ENCODE results near the gene SCMH1. TPM values are rescaled to one million over a fixed set of nuclear protein-coding genes. Genes with fewer than 3 reads are reported as not detected.
A peak's percentile ranks its signal among the peaks of the same experiment; 100 is the strongest.

SCMH1 gene
- total RNA-seq, 1 experiment from 2014 or later = 42.7 TPM

DNA sequence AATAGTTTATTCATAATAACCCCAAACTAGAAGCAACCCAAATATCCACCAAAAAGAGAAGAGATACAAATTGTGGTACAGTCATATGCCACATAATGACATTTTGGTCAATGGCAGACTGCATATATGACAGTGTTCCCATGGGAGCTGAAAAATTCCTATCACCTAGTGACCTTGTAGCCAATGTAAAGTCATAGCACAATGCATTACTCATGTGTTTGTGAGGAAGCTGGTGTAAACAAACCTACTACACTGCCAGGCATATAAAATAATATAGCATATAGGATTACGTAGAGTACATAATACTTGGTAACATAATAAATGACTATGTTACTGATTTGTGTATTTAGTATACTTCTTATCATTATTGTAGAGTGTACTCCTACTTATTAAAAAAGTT, 191.1 kb downstream of the SCMH1 start:
- ATAC-seq (peak; percentile 48), DNase-seq (ENCODE audit: low read depth, low spot score) (no peak)
- Histone ChIP-seq H3K4me1 (ENCODE audit: control insufficient read depth, insufficient read depth, low read length) (no peaks in the 10 kb centered on the region), H3K4me3 (ENCODE audit: low read depth in 2 of 2, low read length in 2 of 2) (no peak overlapping the region), H3K9me3 (ENCODE audit: control insufficient read depth, insufficient read depth, low read depth, low read length) (no peaks in the 10 kb centered on the region), H3K27ac (ENCODE audit: low read length) (no peak overlapping the region), H3K27me3 (ENCODE audit: control insufficient read depth, insufficient read depth, low read length) (no peaks in the 10 kb centered on the region), H3K36me3 (ENCODE audit: control insufficient read depth, insufficient read depth, low read length) (no peaks in the 10 kb centered on the region; the same call in 1 of the 2 replicates)
- TF ChIP-seq, protein P1, sequence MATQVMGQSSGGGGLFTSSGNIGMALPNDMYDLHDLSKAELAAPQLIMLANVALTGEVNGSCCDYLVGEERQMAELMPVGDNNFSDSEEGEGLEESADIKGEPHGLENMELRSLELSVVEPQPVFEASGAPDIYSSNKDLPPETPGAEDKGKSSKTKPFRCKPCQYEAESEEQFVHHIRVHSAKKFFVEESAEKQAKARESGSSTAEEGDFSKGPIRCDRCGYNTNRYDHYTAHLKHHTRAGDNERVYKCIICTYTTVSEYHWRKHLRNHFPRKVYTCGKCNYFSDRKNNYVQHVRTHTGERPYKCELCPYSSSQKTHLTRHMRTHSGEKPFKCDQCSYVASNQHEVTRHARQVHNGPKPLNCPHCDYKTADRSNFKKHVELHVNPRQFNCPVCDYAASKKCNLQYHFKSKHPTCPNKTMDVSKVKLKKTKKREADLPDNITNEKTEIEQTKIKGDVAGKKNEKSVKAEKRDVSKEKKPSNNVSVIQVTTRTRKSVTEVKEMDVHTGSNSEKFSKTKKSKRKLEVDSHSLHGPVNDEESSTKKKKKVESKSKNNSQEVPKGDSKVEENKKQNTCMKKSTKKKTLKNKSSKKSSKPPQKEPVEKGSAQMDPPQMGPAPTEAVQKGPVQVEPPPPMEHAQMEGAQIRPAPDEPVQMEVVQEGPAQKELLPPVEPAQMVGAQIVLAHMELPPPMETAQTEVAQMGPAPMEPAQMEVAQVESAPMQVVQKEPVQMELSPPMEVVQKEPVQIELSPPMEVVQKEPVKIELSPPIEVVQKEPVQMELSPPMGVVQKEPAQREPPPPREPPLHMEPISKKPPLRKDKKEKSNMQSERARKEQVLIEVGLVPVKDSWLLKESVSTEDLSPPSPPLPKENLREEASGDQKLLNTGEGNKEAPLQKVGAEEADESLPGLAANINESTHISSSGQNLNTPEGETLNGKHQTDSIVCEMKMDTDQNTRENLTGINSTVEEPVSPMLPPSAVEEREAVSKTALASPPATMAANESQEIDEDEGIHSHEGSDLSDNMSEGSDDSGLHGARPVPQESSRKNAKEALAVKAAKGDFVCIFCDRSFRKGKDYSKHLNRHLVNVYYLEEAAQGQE (IDR thresholded peaks at IDR 0.05; ENCODE audit: insufficient read depth in 1 of 2, low read depth in 2 of 2, low read length in 1 of 2) = no peak
- TF ChIP-seq SIN3A (IDR thresholded peaks at IDR 0.05; ENCODE audit: borderline replicate concordance, insufficient read depth, low read depth, low read length) (no peak), TCF7L2 (IDR thresholded peaks at IDR 0.05; ENCODE audit: low read depth, low read length) (no peak), POLR2AphosphoS5 (IDR thresholded peaks at IDR 0.05; ENCODE audit: low read depth, low read length) (no peak)
- TF ChIP-seq, protein P2, sequence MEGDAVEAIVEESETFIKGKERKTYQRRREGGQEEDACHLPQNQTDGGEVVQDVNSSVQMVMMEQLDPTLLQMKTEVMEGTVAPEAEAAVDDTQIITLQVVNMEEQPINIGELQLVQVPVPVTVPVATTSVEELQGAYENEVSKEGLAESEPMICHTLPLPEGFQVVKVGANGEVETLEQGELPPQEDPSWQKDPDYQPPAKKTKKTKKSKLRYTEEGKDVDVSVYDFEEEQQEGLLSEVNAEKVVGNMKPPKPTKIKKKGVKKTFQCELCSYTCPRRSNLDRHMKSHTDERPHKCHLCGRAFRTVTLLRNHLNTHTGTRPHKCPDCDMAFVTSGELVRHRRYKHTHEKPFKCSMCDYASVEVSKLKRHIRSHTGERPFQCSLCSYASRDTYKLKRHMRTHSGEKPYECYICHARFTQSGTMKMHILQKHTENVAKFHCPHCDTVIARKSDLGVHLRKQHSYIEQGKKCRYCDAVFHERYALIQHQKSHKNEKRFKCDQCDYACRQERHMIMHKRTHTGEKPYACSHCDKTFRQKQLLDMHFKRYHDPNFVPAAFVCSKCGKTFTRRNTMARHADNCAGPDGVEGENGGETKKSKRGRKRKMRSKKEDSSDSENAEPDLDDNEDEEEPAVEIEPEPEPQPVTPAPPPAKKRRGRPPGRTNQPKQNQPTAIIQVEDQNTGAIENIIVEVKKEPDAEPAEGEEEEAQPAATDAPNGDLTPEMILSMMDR (IDR thresholded peaks at IDR 0.05) = no peak
- intact Hi-C loops (cut with micrococcal nuclease; ENCODE audit: unreplicated experiment) = no loop called here
- POLR2A ChIA-PET = no interaction called here
- CTCF ChIA-PET = no interaction called here
- BruUV-seq (replicated peaks) = no TSS peak
- in situ Hi-C loops (cut with HindIII; ENCODE audit: low pct_unique_long_range_greater_than_20kb, low sequenced_read_pairs) = no loop called here

DNA sequence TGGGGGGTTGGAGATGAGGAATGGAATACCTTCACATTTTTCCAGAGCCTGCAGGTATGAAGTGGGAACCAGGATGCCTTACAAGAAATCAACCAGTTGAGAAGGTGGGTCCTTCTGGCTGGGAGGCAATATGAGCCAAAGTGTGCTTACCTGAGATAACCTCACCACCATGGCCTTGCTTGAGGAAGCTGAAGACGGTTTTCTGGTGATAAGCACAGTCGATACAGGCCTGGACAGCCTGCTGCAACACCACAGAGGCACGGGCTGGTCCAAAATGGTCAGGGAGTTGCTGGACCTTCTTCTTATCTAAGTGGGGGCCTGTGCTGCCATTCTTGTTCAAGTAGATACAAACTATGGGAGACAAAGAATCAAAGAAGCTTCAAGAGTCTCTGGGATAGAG, 193.6 kb downstream of the SCMH1 start:
- intact Hi-C loops (cut with micrococcal nuclease; ENCODE audit: unreplicated experiment) = no loop called here
- no TSS peak for BruUV-seq (replicated peaks)
- ATAC-seq (no peak), DNase-seq (ENCODE audit: low read depth, low spot score) (no peak)
- TF ChIP-seq, protein P2 (IDR thresholded peaks at IDR 0.05) = no peak
- TF ChIP-seq SIN3A (IDR thresholded peaks at IDR 0.05; ENCODE audit: borderline replicate concordance, insufficient read depth, low read depth, low read length) (no peak), TCF7L2 (IDR thresholded peaks at IDR 0.05; ENCODE audit: low read depth, low read length) (no peak), POLR2AphosphoS5 (IDR thresholded peaks at IDR 0.05; ENCODE audit: low read depth, low read length) (no peak)
- TF ChIP-seq, protein P1 (IDR thresholded peaks at IDR 0.05; ENCODE audit: insufficient read depth in 1 of 2, low read depth in 2 of 2, low read length in 1 of 2) = no peak
- POLR2A ChIA-PET = no interaction called here
- Histone ChIP-seq H3K27me3 (ENCODE audit: control insufficient read depth, insufficient read depth, low read length) (no peaks in the 10 kb centered on the region), H3K36me3 (ENCODE audit: control insufficient read depth, insufficient read depth, low read length) (peaks cover 2% of the 10 kb centered on the region; the same call in 1 of the 2 replicates), H3K4me1 (ENCODE audit: control insufficient read depth, insufficient read depth, low read length) (no peaks in the 10 kb centered on the region), H3K27ac (ENCODE audit: low read length) (no peak overlapping the region), H3K9me3 (ENCODE audit: control insufficient read depth, insufficient read depth, low read depth, low read length) (no peaks in the 10 kb centered on the region), H3K4me3 (ENCODE audit: low read depth in 2 of 2, low read length in 2 of 2) (no peak overlapping the region)
- in situ Hi-C loops (cut with HindIII; ENCODE audit: low pct_unique_long_range_greater_than_20kb, low sequenced_read_pairs) = no loop called here
- CTCF ChIA-PET = no interaction called here

All from Panc1 (cell line).